ENCODE measurements around the gene GBA2.

The GBA2 gene

GRCh38 chr9:35717132-35717870, 31.7 kb downstream of the GBA2 start:
- Mint-ChIP-seq H3K36me3 (ENCODE audit: insufficient read depth) (peaks cover 83% of the 10 kb centered on the region), H3K27me3 (no peaks in the 10 kb centered on the region), H3K27ac (ENCODE audit: low read depth) (peak overlapping the region; percentile 82), H3K9me3 (no peaks in the 10 kb centered on the region), H3K4me1 (peaks cover 25% of the 10 kb centered on the region), H3K4me3 (no peak overlapping the region)
- ATAC-seq (replicated peaks; ENCODE audit: extremely low read depth, poor library complexity, severe bottlenecking), result no peak
- no peak for DNase-seq (ENCODE audit: low spot score in 2 of 2)

- DNase-seq (ENCODE audit: low spot score in 2 of 2) (no peak), ATAC-seq (replicated peaks; ENCODE audit: extremely low read depth, poor library complexity, severe bottlenecking) (no peak)
- no peaks in the 10 kb centered on the region for H3K9me3 Mint-ChIP-seq
- no peak overlapping the region for H3K4me3 Mint-ChIP-seq
- H3K4me1 Mint-ChIP-seq, result peaks cover 20% of the 10 kb centered on the region
- H3K27me3 Mint-ChIP-seq, result no peaks in the 10 kb centered on the region
- peak overlapping the region; percentile 82 for H3K27ac Mint-ChIP-seq (ENCODE audit: low read depth)
- peaks cover 82% of the 10 kb centered on the region for H3K36me3 Mint-ChIP-seq (ENCODE audit: insufficient read depth)
Measured at GRCh38 chr9:35716230-35716629, 32.8 kb downstream of the GBA2 start.

- Mint-ChIP-seq H3K27me3 (no peaks in the 10 kb centered on the region), H3K27ac (ENCODE audit: low read depth) (peak overlapping the region; percentile 61), H3K4me1 (peaks cover 23% of the 10 kb centered on the region), H3K36me3 (ENCODE audit: insufficient read depth) (peaks cover 83% of the 10 kb centered on the region), H3K4me3 (no peak overlapping the region), H3K9me3 (no peaks in the 10 kb centered on the region)
- no peak for ATAC-seq (replicated peaks; ENCODE audit: extremely low read depth, poor library complexity, severe bottlenecking)
- no peak for DNase-seq (ENCODE audit: low spot score in 2 of 2)
Measured at GRCh38 chr9:35714579-35715252, 34.3 kb downstream of the GBA2 start.

GRCh38 chr9:35714123-35714522, 34.9 kb downstream of the GBA2 start:
- no peak overlapping the region for H3K4me3 Mint-ChIP-seq
- H3K27ac Mint-ChIP-seq (ENCODE audit: low read depth), result no peak overlapping the region
- no peaks in the 10 kb centered on the region for H3K27me3 Mint-ChIP-seq
- ATAC-seq (replicated peaks; ENCODE audit: extremely low read depth, poor library complexity, severe bottlenecking) (no peak), DNase-seq (ENCODE audit: low spot score in 2 of 2) (no peak)
- peaks cover 19% of the 10 kb centered on the region for H3K4me1 Mint-ChIP-seq
- H3K9me3 Mint-ChIP-seq, result no peaks in the 10 kb centered on the region
- H3K36me3 Mint-ChIP-seq (ENCODE audit: insufficient read depth), result peaks cover 83% of the 10 kb centered on the region

DNA sequence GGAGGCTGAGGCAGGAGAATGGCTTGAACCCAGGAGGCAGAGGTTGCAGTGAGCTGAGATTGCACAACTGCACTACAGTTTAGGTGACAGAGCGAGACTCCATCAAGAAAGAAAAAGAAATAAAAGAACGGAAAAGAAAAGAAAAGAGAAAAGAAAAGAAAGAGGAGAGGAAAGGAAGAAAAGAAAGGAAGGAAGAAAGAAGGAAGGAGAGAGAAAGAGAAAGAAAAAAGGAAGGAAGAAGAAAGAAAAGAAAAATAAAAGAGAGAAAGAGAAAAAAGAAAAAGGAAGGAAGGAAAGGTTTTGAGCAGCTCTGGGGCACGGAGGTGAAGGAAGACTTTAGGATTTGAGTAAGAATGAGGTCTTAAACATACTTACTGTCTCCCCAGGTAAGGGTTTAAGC, 35.5 kb downstream of the GBA2 start:
- peak overlapping the region; percentile 17 for H3K27ac Mint-ChIP-seq (ENCODE audit: low read depth)
- ATAC-seq (replicated peaks; ENCODE audit: extremely low read depth, poor library complexity, severe bottlenecking), result no peak

GRCh38 chr9:35712762-35713400, 36.1 kb downstream of the GBA2 start:
- Mint-ChIP-seq H3K4me3 (no peak overlapping the region), H3K27ac (ENCODE audit: low read depth) (peak overlapping the region; percentile 17), H3K9me3 (no peaks in the 10 kb centered on the region), H3K27me3 (no peaks in the 10 kb centered on the region), H3K4me1 (peaks cover 27% of the 10 kb centered on the region), H3K36me3 (ENCODE audit: insufficient read depth) (peaks cover 84% of the 10 kb centered on the region)
- ATAC-seq (replicated peaks; ENCODE audit: extremely low read depth, poor library complexity, severe bottlenecking) (no peak), DNase-seq (ENCODE audit: low spot score in 2 of 2) (no peak)

More for the DNA sequence above, 35.5 kb downstream of the GBA2 start:
- DNase-seq (ENCODE audit: low spot score in 2 of 2), result no peak
- Mint-ChIP-seq H3K27me3 (no peaks in the 10 kb centered on the region), H3K9me3 (no peaks in the 10 kb centered on the region), H3K4me1 (peaks cover 22% of the 10 kb centered on the region), H3K36me3 (ENCODE audit: insufficient read depth) (peaks cover 84% of the 10 kb centered on the region), H3K4me3 (no peak overlapping the region)

DNA sequence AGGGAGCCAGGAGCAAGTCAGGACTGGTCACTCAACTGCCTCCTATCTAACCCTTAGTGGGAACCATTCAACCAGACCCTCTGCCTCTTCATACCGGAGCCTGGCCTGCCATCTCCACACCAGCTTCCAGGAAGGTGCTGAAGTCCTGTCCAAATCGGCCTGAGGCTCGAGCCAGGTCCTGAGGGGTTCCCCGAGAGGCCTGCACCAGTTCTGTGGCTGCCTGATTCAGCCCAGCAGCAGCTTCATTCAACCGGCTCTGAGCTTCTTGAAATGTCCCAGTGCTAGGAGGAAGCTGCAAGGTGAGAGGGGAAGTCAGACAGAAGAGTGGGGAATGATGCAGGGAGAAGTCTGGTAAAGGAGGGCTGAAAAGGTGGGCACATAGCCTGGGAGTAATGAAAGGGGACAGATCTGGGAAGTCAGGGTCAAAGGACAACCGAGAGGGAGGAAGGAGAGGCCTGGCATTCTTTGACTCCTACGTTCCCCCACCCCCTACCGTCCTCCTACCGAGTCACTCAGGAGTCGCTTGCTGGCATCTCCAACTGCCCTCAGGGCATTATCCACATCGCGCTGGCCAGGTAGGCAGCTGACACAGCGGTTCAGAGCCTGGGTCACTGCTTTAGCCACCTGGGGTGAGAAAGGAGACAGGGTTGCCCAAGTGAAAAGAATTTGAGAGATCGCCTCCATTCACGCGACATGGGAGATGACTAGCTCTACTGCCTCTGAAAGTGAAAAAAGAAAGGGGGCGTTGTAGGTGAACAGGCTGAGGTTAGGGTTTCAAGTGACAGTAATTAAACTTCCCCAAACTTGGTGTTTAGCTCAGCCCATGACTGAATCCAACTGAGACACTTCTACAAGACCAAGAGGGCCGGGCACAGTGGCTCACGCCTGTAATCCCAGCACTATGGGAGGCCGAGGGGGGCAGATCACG, 37.3 kb downstream of the GBA2 start:
- H3K9me3 Mint-ChIP-seq, result no peaks in the 10 kb centered on the region
- H3K4me3 Mint-ChIP-seq, result no peak overlapping the region
- DNase-seq (ENCODE audit: low spot score in 2 of 2) (no peak), ATAC-seq (replicated peaks; ENCODE audit: extremely low read depth, poor library complexity, severe bottlenecking) (no peak)
- H3K4me1 Mint-ChIP-seq, result peaks cover 33% of the 10 kb centered on the region
- peak overlapping the region; percentile 54 for H3K27ac Mint-ChIP-seq (ENCODE audit: low read depth)
- no peaks in the 10 kb centered on the region for H3K27me3 Mint-ChIP-seq
- peaks cover 87% of the 10 kb centered on the region for H3K36me3 Mint-ChIP-seq (ENCODE audit: insufficient read depth)

- Mint-ChIP-seq H3K27me3 (no peaks in the 10 kb centered on the region), H3K27ac (ENCODE audit: low read depth) (peak overlapping the region; percentile 54), H3K4me1 (peaks cover 33% of the 10 kb centered on the region), H3K36me3 (ENCODE audit: insufficient read depth) (peaks cover 83% of the 10 kb centered on the region), H3K9me3 (no peaks in the 10 kb centered on the region), H3K4me3 (no peak overlapping the region)
- no peak for ATAC-seq (replicated peaks; ENCODE audit: extremely low read depth, poor library complexity, severe bottlenecking)
- DNase-seq (ENCODE audit: low spot score in 2 of 2), result no peak
Measured at GRCh38 chr9:35710818-35711500, 38.1 kb downstream of the GBA2 start.

DNA sequence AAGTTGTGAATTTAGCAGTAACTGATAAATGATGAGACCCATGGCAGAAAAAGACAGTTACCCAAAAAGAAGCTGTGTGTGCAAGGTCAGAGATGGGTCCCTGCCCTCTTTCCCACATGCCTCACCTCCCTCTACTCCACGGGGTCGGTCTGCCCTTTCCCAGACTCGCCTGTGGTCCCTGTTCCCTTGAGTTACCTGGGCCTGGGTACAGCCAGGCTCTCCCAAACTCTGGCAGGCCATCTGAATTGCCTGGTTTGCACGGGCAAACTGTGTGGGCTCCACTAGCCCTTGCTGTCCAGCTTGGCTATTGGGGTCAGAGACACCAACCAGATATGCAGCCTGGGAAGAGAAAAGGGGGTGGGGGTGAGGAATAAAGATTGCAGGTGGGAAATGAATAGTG, 40.9 kb downstream of the GBA2 start:
- ATAC-seq (replicated peaks; ENCODE audit: extremely low read depth, poor library complexity, severe bottlenecking) (no peak), DNase-seq (ENCODE audit: low spot score in 2 of 2) (no peak)
- Mint-ChIP-seq H3K9me3 (no peaks in the 10 kb centered on the region), H3K36me3 (ENCODE audit: insufficient read depth) (peaks cover 80% of the 10 kb centered on the region), H3K27ac (ENCODE audit: low read depth) (peak overlapping the region; percentile 29), H3K27me3 (no peaks in the 10 kb centered on the region), H3K4me3 (no peak overlapping the region), H3K4me1 (peaks cover 24% of the 10 kb centered on the region)

GRCh38 chr9:35706951-35707350, 42.1 kb downstream of the GBA2 start:
- DNase-seq (ENCODE audit: low spot score in 2 of 2), result no peak
- H3K4me3 Mint-ChIP-seq, result no peak overlapping the region
- ATAC-seq (replicated peaks; ENCODE audit: extremely low read depth, poor library complexity, severe bottlenecking), result no peak
- H3K36me3 Mint-ChIP-seq (ENCODE audit: insufficient read depth), result peaks cover 77% of the 10 kb centered on the region
- no peaks in the 10 kb centered on the region for H3K27me3 Mint-ChIP-seq
- H3K9me3 Mint-ChIP-seq, result no peaks in the 10 kb centered on the region
- H3K27ac Mint-ChIP-seq (ENCODE audit: low read depth), result no peak overlapping the region
- H3K4me1 Mint-ChIP-seq, result peaks cover 24% of the 10 kb centered on the region

DNA sequence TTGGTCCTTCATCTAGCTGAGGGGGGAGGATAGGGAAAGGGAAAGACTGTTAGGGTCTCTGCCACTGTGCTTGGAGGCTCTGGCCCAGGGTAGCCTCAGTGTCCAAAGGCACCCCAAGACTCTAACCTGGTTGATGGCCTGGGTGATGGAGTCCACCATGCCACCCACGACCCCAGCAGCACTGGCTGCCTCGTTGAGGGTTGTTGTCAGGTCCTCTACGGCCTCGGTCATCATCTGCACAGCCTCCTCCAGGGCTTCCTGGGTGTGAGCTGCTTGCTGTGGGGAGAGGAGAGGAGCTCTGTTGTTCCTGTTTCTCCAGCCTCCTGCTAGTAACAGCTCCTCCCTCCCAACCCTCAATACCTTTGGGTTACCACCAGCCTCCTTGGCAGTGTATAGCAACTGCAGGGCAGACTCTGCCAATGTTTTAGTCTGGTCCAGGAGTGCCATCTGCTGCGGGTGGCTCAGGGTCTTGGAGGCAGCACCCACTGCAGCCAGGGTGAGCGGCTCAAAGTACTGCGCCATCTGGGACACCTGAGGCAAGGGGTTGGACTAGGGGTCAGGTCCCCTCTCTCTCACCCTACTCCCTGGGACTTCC, 43.1 kb downstream of the GBA2 start:
- peaks cover 19% of the 10 kb centered on the region for H3K4me1 Mint-ChIP-seq
- no peak overlapping the region for H3K27ac Mint-ChIP-seq (ENCODE audit: low read depth)
- ATAC-seq (replicated peaks; ENCODE audit: extremely low read depth, poor library complexity, severe bottlenecking) (no peak), DNase-seq (ENCODE audit: low spot score in 2 of 2) (no peak)
- H3K27me3 Mint-ChIP-seq, result no peaks in the 10 kb centered on the region
- no peak overlapping the region for H3K4me3 Mint-ChIP-seq
- H3K9me3 Mint-ChIP-seq, result no peaks in the 10 kb centered on the region
- H3K36me3 Mint-ChIP-seq (ENCODE audit: insufficient read depth), result peaks cover 68% of the 10 kb centered on the region

All from central memory CD8-positive, alpha-beta T cell (primary cell).